ENCODE results near the gene PCYT1A. TPM values are rescaled to one million over a fixed set of nuclear protein-coding genes. Genes with fewer than 3 reads are reported as not detected.

Gene PCYT1A
- total RNA-seq, 4 donors from 2014 or later, result 90.5 to 123 (median 99.0) TPM

DNA sequence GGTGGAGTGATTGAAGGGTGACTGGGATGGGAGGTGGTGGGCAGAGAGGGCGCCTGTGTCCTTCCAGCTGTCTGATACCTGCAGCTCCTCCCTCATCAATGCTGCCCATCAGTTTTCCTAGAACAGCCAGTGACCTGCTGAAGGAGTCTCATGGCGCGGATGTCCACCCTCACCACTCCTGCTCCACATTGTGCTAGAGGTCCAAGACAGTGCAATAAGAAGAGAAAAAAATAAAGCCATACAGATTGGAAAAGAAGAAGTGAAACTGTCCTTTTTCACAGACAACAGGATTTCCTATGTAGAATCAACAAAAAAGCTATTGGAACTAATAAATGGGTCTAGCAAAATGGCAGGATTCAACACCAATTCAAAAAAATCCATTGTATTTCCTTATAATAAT lies 83.7 kb downstream of the PCYT1A start:
- no peaks in the 10 kb centered on the region for H3K4me1 ChIP-seq
- TF ChIP-seq, protein P1, sequence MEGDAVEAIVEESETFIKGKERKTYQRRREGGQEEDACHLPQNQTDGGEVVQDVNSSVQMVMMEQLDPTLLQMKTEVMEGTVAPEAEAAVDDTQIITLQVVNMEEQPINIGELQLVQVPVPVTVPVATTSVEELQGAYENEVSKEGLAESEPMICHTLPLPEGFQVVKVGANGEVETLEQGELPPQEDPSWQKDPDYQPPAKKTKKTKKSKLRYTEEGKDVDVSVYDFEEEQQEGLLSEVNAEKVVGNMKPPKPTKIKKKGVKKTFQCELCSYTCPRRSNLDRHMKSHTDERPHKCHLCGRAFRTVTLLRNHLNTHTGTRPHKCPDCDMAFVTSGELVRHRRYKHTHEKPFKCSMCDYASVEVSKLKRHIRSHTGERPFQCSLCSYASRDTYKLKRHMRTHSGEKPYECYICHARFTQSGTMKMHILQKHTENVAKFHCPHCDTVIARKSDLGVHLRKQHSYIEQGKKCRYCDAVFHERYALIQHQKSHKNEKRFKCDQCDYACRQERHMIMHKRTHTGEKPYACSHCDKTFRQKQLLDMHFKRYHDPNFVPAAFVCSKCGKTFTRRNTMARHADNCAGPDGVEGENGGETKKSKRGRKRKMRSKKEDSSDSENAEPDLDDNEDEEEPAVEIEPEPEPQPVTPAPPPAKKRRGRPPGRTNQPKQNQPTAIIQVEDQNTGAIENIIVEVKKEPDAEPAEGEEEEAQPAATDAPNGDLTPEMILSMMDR (IDR thresholded peaks at IDR 0.05 in 4 of 5, conservative IDR thresholded peaks at IDR 0.05 in 1 of 5), result no peak
- TF ChIP-seq POLR2A (IDR thresholded peaks at IDR 0.05), result no peak
- in situ Hi-C loops (cut with MboI; ENCODE audit: low sequenced_read_pairs in 4 of 4) (loop anchor here in 1 of 4 donors (5.0 kb wide), 1 partner anchor 132 kb away; no protein-coding TSS in a partner anchor), intact Hi-C loops (cut with DNase I; ENCODE audit: low total_unique reads) (no loop called here)
- peaks cover 5 to 17% (median 14%) of the 10 kb centered on the region in 3 donors for H3K27me3 ChIP-seq
- H3K36me3 ChIP-seq, result no peaks in the 10 kb centered on the region
- ATAC-seq (no peak), DNase-seq (no peak)
- H3K27ac ChIP-seq, result no peak overlapping the region
- no peaks in the 10 kb centered on the region for H3K9me3 ChIP-seq
- H3K4me3 ChIP-seq, result no peak overlapping the region

GRCh38 chr3:196202516-196202970 lies 85.0 kb downstream of the PCYT1A start:
- H3K36me3 ChIP-seq, result no peaks in the 10 kb centered on the region
- no peak overlapping the region for H3K27ac ChIP-seq
- H3K27me3 ChIP-seq, result peaks cover 5 to 14% (median 10%) of the 10 kb centered on the region in 3 donors
- ATAC-seq (peak in 1 of 2 donors; percentile 34), DNase-seq (no peak)
- in situ Hi-C loops (cut with MboI; ENCODE audit: low sequenced_read_pairs in 4 of 4) (loop anchor here in 1 of 4 donors (5.0 kb wide), 1 partner anchor 130 kb away; no protein-coding TSS in a partner anchor), intact Hi-C loops (cut with DNase I; ENCODE audit: low total_unique reads) (no loop called here)
- H3K4me1 ChIP-seq, result no peaks in the 10 kb centered on the region
- no peak overlapping the region for H3K4me3 ChIP-seq
- TF ChIP-seq, protein P1 (IDR thresholded peaks at IDR 0.05 in 4 of 5, conservative IDR thresholded peaks at IDR 0.05 in 1 of 5), result no peak
- TF ChIP-seq POLR2A (IDR thresholded peaks at IDR 0.05), result no peak
- no peaks in the 10 kb centered on the region for H3K9me3 ChIP-seq

GRCh38 chr3:196198771-196199753 lies 88.5 kb downstream of the PCYT1A start:
- Histone ChIP-seq H3K36me3 (no peaks in the 10 kb centered on the region), H3K4me1 (no peaks in the 10 kb centered on the region), H3K27ac (no peak overlapping the region), H3K4me3 (no peak overlapping the region), H3K27me3 (no peaks in the 10 kb centered on the region), H3K9me3 (no peaks in the 10 kb centered on the region)
- no peak for ATAC-seq
- no peak for TF ChIP-seq POLR2A (IDR thresholded peaks at IDR 0.05)
- TF ChIP-seq, protein P1 (IDR thresholded peaks at IDR 0.05 in 4 of 5, conservative IDR thresholded peaks at IDR 0.05 in 1 of 5), result no peak
- intact Hi-C loops (cut with DNase I; ENCODE audit: low total_unique reads) (no loop called here), in situ Hi-C loops (cut with MboI; ENCODE audit: low sequenced_read_pairs in 4 of 4) (loop anchor here in 2 of 4 donors (5.0 to 10.0 kb wide), 2 partner anchors 124 to 127 kb away; no protein-coding TSS in a partner anchor)
- no peak for DNase-seq

DNA sequence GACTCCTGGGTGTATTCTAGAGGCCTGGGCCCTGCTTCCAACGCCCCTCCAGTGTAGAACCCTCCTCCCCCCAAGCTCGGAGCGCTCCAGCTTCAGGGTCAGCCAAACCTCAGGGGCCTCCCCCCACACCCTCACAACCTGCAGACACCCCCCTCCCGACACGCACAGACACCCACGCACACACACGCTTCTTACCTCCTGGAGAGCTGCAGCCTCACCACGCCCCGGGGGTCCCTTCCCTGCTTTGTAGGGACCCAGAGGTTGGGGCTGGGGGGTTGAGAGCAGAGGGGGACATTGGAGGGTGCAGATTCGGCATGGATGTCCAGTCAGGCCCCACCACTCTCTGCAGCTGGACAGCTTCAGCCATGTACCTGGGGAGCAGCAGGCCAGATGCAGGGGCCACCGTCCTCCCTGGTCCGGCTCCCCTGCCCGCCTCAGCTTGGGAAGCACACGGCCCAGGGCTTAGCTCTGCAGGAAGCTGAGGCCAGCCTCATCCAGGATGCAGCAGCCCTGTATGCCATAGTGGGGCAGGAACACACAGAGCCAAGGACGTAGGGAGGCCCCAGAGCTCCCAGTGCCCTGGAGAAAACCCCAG lies 89.3 kb downstream of the PCYT1A start:
- TF ChIP-seq, protein P1 (IDR thresholded peaks at IDR 0.05 in 4 of 5, conservative IDR thresholded peaks at IDR 0.05 in 1 of 5), result no peak
- no peak for TF ChIP-seq POLR2A (IDR thresholded peaks at IDR 0.05)
- peaks cover 0 to 5% of the 10 kb centered on the region in 2 donors for H3K4me1 ChIP-seq
- in situ Hi-C loops (cut with MboI; ENCODE audit: low sequenced_read_pairs in 4 of 4) (loop anchor here in 2 of 4 donors (5.0 to 10.0 kb wide), 2 partner anchors 123 to 126 kb away; no protein-coding TSS in a partner anchor), intact Hi-C loops (cut with DNase I; ENCODE audit: low total_unique reads) (no loop called here)
- ATAC-seq (no peak), DNase-seq (no peak)
- no peaks in the 10 kb centered on the region for H3K36me3 ChIP-seq
- no peak overlapping the region for H3K4me3 ChIP-seq
- no peaks in the 10 kb centered on the region for H3K9me3 ChIP-seq
- no peaks in the 10 kb centered on the region for H3K27me3 ChIP-seq
- no peak overlapping the region for H3K27ac ChIP-seq
